PC-9 (cell line): ENCODE data around the gene DOK5. TPM values are rescaled to one million over a fixed set of nuclear protein-coding genes. Genes with fewer than 3 reads are reported as not detected.

Experiments used
- BruUV-seq: library from RNA; stranded (reverse); fragments of 400-500 nt; replicated peaks from 2 replicates; lab custom pipeline; 2021; lab: Mats Ljungman, UMichigan
- CTCF ChIA-PET: fragments of 300-600 bp; sonication (Branson Sonifier 250); formaldehyde crosslinking; loops from one replicate; lab custom pipeline; 2022; ENCODE audit warnings: antibody characterized with exemption; lab: Charles Lee
- POLR2A ChIA-PET: fragments of 300-600 bp; sonication (Branson Sonifier 250); formaldehyde crosslinking; loops from one replicate; lab custom pipeline; 2022; ENCODE audit warnings: antibody characterized with exemption; ENCODE audit not compliant: unreplicated experiment; lab: Charles Lee
- DNase-seq, 2 experiments: peaks; one replicate each; pipeline versions ENCODE4 v3.0.0 to v3.0.0-alpha.2; 2015 to 2022; ENCODE audit warnings: mixed read lengths in 1 of 2
- H2AFZ ChIP-seq: fragments of 200-600 bp; sonication (generic); 2 replicates; pipeline ENCODE4 v1.8.1; 2017; ENCODE audit warnings: antibody characterized with exemption
- H3F3A ChIP-seq: fragments of 200-600 bp; sonication (generic); 2 replicates; pipeline ENCODE4 v1.8.1; 2017; ENCODE audit warnings: antibody characterized with exemption, mild to moderate bottlenecking, low read depth; ENCODE audit not compliant: insufficient read depth
- H3K27ac ChIP-seq: fragments of 200-600 bp; sonication (generic); 2 replicates; pipeline ENCODE4 v1.6.1; 2016; ENCODE audit warnings: mixed run types
- H3K27me3 ChIP-seq: fragments of 200-600 bp; sonication (generic); 2 replicates; pipeline ENCODE4 v1.6.1; 2016; ENCODE audit warnings: low read depth, mixed run types; ENCODE audit not compliant: insufficient read depth
- H3K36me3 ChIP-seq: fragments of 200-600 bp; sonication (generic); 2 replicates; pipeline ENCODE4 v1.6.1; 2016; ENCODE audit warnings: low read depth, mixed run types
- H3K4me1 ChIP-seq: fragments of 200-600 bp; sonication (generic); replicated peaks from 2 replicates; pipeline ENCODE4 v1.6.1; 2016; ENCODE audit warnings: mixed run types; ENCODE audit not compliant: insufficient read depth
- H3K4me2 ChIP-seq: fragments of 200-600 bp; sonication (generic); 2 replicates; pipeline ENCODE4 v1.6.1; 2017; ENCODE audit warnings: mixed run types
- H3K4me3 ChIP-seq: fragments of 200-600 bp; sonication (generic); 2 replicates; pipeline ENCODE4 v1.6.1; 2016; ENCODE audit warnings: mixed run types
- H3K79me2 ChIP-seq: fragments of 200-600 bp; sonication (generic); 2 replicates; pipeline ENCODE4 v1.6.1; 2017; ENCODE audit warnings: low read depth, mixed run types
- H3K9me2 ChIP-seq: fragments of 200-600 bp; sonication (generic); 2 replicates; pipeline ENCODE4 v1.8.1; 2017; ENCODE audit warnings: mild to moderate bottlenecking; ENCODE audit not compliant: insufficient read depth
- H3K9me3 ChIP-seq: fragments of 200-600 bp; sonication (generic); 2 replicates; pipeline ENCODE4 v1.8.1; 2016; ENCODE audit warnings: low read depth; ENCODE audit not compliant: insufficient read depth
- H4K20me1 ChIP-seq: fragments of 200-600 bp; sonication (generic); 2 replicates; pipeline ENCODE4 v1.8.1; 2017; ENCODE audit not compliant: insufficient read depth
- CTCF ChIP-seq: fragments of 200-600 bp; sonication (generic); conservative IDR thresholded peaks from 2 replicates; pipeline ENCODE4 v1.6.1; 2017; ENCODE audit warnings: mixed run types, antibody characterized with exemption, mild to moderate bottlenecking, moderate library complexity
- EZH2 ChIP-seq: fragments of 200-600 bp; sonication (generic); IDR thresholded peaks from 2 replicates; pipeline ENCODE4 v1.8.0; 2017; ENCODE audit warnings: antibody characterized with exemption, low read depth
- intact Hi-C: fragments of 100-400 bp; cut with micrococcal nuclease; formaldehyde crosslinking; loops from one replicate; pipeline ENCODE4 v1.10.0; 2022; ENCODE audit not compliant: unreplicated experiment
- total RNA-seq: library from RNA; stranded (reverse); gene quantifications from 2 replicates; pipeline ENCODE4 v1.2.3, GENCODE V29; 2021

DOK5 gene
- total RNA-seq, 1 experiment from 2014 or later = not detected

GRCh38 chr20:54488442-54488841 is 13.0 kb downstream of the DOK5 start:
- TF ChIP-seq EZH2 = no peak
- TF ChIP-seq CTCF = no peak
- H3K27me3 ChIP-seq = no peaks in the 10 kb centered on the region
- POLR2A ChIA-PET = no interaction called here
- no peaks in the 10 kb centered on the region; the same call in 1 of the 2 replicates for H3K4me1 ChIP-seq
- no peaks in the 10 kb centered on the region for H3K79me2 ChIP-seq
- no peak overlapping the region for H3K4me2 ChIP-seq
- DNase-seq = no peak
- no peaks in the 10 kb centered on the region for H3K9me2 ChIP-seq
- H3K36me3 ChIP-seq = no peaks in the 10 kb centered on the region
- no peaks in the 10 kb centered on the region for H4K20me1 ChIP-seq
- intact Hi-C loops = no loop called here
- H3K4me3 ChIP-seq = no peak overlapping the region
- no peaks in the 10 kb centered on the region for H3F3A ChIP-seq
- no peak overlapping the region for H3K27ac ChIP-seq
- CTCF ChIA-PET = no interaction called here
- no peak overlapping the region for H2AFZ ChIP-seq
- no peaks in the 10 kb centered on the region for H3K9me3 ChIP-seq
- no TSS peak for BruUV-seq

GRCh38 chr20:54491506-54491905 is 16.1 kb downstream of the DOK5 start:
- Histone ChIP-seq H3K9me2 (0 out of 2 replicates have a peak, but pooled peaks cover 4% of the 10 kb centered on the region), H3K79me2 (no peaks in the 10 kb centered on the region), H3K4me2 (no peak overlapping the region), H3K9me3 (no peaks in the 10 kb centered on the region), H3K27ac (no peak overlapping the region), H3F3A (no peaks in the 10 kb centered on the region), H3K4me1 (no peaks in the 10 kb centered on the region; the same call in 1 of the 2 replicates), H3K27me3 (peaks cover 10% of the 10 kb centered on the region; the same call in 1 of the 2 replicates), H2AFZ (no peak overlapping the region), H3K36me3 (no peaks in the 10 kb centered on the region), H4K20me1 (no peaks in the 10 kb centered on the region), H3K4me3 (no peak overlapping the region)
- intact Hi-C loops = no loop called here
- POLR2A ChIA-PET = no interaction called here
- CTCF ChIA-PET = no interaction called here
- no TSS peak for BruUV-seq
- DNase-seq = no peak
- TF ChIP-seq EZH2 = no peak
- TF ChIP-seq CTCF = no peak

GRCh38 chr20:54494303-54495006 is 19.1 kb downstream of the DOK5 start:
- H3K27ac ChIP-seq = no peak overlapping the region
- H2AFZ ChIP-seq = no peak overlapping the region
- no peaks in the 10 kb centered on the region for H3K79me2 ChIP-seq
- no peaks in the 10 kb centered on the region for H4K20me1 ChIP-seq
- H3K4me2 ChIP-seq = no peak overlapping the region
- peaks cover 10% of the 10 kb centered on the region; the same call in 1 of the 2 replicates for H3K27me3 ChIP-seq
- H3K36me3 ChIP-seq = no peaks in the 10 kb centered on the region
- ChIA-PET POLR2A (no interaction called here), CTCF (no interaction called here)
- intact Hi-C loops = no loop called here
- H3K4me1 ChIP-seq = no peaks in the 10 kb centered on the region
- no peak overlapping the region for H3K4me3 ChIP-seq
- DNase-seq = no peak
- H3K9me2 ChIP-seq = 0 out of 2 replicates have a peak, but pooled peaks cover 4% of the 10 kb centered on the region
- TF ChIP-seq CTCF (no peak), EZH2 (no peak)
- no peaks in the 10 kb centered on the region for H3K9me3 ChIP-seq
- no peaks in the 10 kb centered on the region for H3F3A ChIP-seq
- BruUV-seq = no TSS peak
